HepG2 (cell line): Measurements from ENCODE around the gene TMEM151A. TPM values are rescaled to one million over a fixed set of nuclear protein-coding genes. Genes with fewer than 3 reads are reported as not detected.

Source experiments
- IKZF4 ChIP-seq: sonication (generic); formaldehyde crosslinking; IDR thresholded peaks from 2 replicates; pipeline ENCODE4 v1.5.1; 2020; ENCODE audit warnings: borderline replicate concordance, mild to moderate bottlenecking, low read depth, missing genetic modification reagents; ENCODE audit errors: not compliant biosample characterization
- ISL2 ChIP-seq: sonication (generic); formaldehyde crosslinking; IDR thresholded peaks from 2 replicates; pipeline ENCODE4 v1.5.0; 2020; ENCODE audit warnings: missing genetic modification reagents
- MXD4 ChIP-seq: IDR thresholded peaks from 2 replicates; pipeline ENCODE4 v1.6.1; 2016; ENCODE audit warnings: mild to moderate bottlenecking, missing biosample characterization, missing genetic modification reagents
- POLR2AphosphoS2 ChIP-seq: IDR thresholded peaks from 2 replicates; pipeline ENCODE4 v1.6.1; 2011; ENCODE audit warnings: low read depth, low read length, improper control_type of control experiment
- PREB ChIP-seq: sonication (generic); formaldehyde crosslinking; IDR thresholded peaks from 2 replicates; pipeline ENCODE4 v1.4.0; 2020; ENCODE audit warnings: missing genetic modification reagents
- REXO4 ChIP-seq: sonication (generic); formaldehyde crosslinking; IDR thresholded peaks from 2 replicates; pipeline ENCODE4 v1.8.0; 2022; ENCODE audit warnings: missing genetic modification reagents, mild to moderate bottlenecking, borderline replicate concordance
- SOX5 ChIP-seq: IDR thresholded peaks from 2 replicates; pipeline ENCODE4 v1.6.1; 2016; ENCODE audit warnings: borderline replicate concordance
- ZBTB10 ChIP-seq: sonication (generic); formaldehyde crosslinking; IDR thresholded peaks from 2 replicates; pipeline ENCODE4 v1.4.0; 2020; ENCODE audit warnings: missing genetic modification reagents, borderline replicate concordance
- ZFP36 ChIP-seq: fragments of 150-350 bp; IDR thresholded peaks from 2 replicates; pipeline ENCODE4 v1.6.1; 2018; ENCODE audit warnings: borderline replicate concordance, low read length, low read depth; ENCODE audit not compliant: partially characterized antibody
- ZHX2 ChIP-seq, 2 experiments: sonication (generic) in 1 of 2; formaldehyde crosslinking in 1 of 2; IDR thresholded peaks; 2 replicates each; pipeline versions ENCODE4 v1.6.1 to v1.9.0; 2014 to 2022; ENCODE audit warnings: antibody characterized with exemption in 1 of 2, borderline replicate concordance in 1 of 2, inconsistent platforms in 1 of 2, low read depth in 1 of 2, missing genetic modification reagents in 1 of 2
- ZNF350 ChIP-seq: sonication (generic); formaldehyde crosslinking; IDR thresholded peaks from 2 replicates; pipeline ENCODE4 v1.4.0; 2020; ENCODE audit warnings: mild to moderate bottlenecking, low read depth, missing genetic modification reagents, borderline replicate concordance
- ZNF503 ChIP-seq: sonication (generic); formaldehyde crosslinking; IDR thresholded peaks from 2 replicates; pipeline ENCODE4 v1.4.0; 2020; ENCODE audit warnings: missing genetic modification reagents
- ZNF724P ChIP-seq: sonication (generic); formaldehyde crosslinking; IDR thresholded peaks from 2 replicates; pipeline ENCODE4 v1.8.0; 2022; ENCODE audit warnings: missing genetic modification reagents, borderline replicate concordance
- ZNF83 ChIP-seq: sonication (generic); formaldehyde crosslinking; IDR thresholded peaks from 2 replicates; pipeline ENCODE4 v1.4.0; 2020; ENCODE audit warnings: missing genetic modification reagents, mild to moderate bottlenecking, borderline replicate concordance
- ZSCAN12 ChIP-seq: sonication (generic); formaldehyde crosslinking; IDR thresholded peaks from 2 replicates; pipeline ENCODE4 v1.9.0; 2021; ENCODE audit warnings: mild to moderate bottlenecking, missing genetic modification reagents
- polyA plus RNA-seq, 8 experiments: library from polyadenylated mRNA; depleted of rRNA in 3 of 8; stranded (reverse) in 7 of 8; unstranded in 1 of 8; fragments of >200 nt; fragmentation: Illumina TruSeq in 4 of 8; extraction: Trizol in 4 of 8; gene quantifications; 2 replicates each; pipeline versions ENCODE4 v1.2.1 to v1.2.3, GENCODE V29; 2011 to 2016; ENCODE audit warnings: low read depth in 4 of 8, missing spikeins in 1 of 8, mixed read lengths in 1 of 8; ENCODE audit not compliant: insufficient read depth in 1 of 8
- total RNA-seq, 5 experiments: library from RNA; depleted of rRNA; stranded (reverse); fragments of >200 nt; fragmentation: Illumina TruSeq; extraction: Trizol; gene quantifications; 2 replicates each; pipeline ENCODE4 v1.2.3, GENCODE V29; 2016; ENCODE audit warnings: low read depth in 1 of 5

Gene TMEM151A
- total and polyA plus RNA-seq, 2 of the 13 experiments (the other 11 are each of a cell fraction or from before 2014, with no cell fraction given) = 0.18 to 0.33 TPM

GRCh38 chr11:66328302-66329144 is 36.8 kb downstream of the TMEM151A start (continued):
- 0 out of 2 replicates have a peak, but pooled peaks have one; percentile 40 for TF ChIP-seq ZHX2 (IDR thresholded peaks at IDR 0.05; ENCODE audit: low read depth)
- TF ChIP-seq ZHX2 (CRISPR knock-in tag; IDR thresholded peaks at IDR 0.05; ENCODE audit: borderline replicate concordance) = no peak
- TF ChIP-seq SOX5 (CRISPR knock-in tag) = peak; percentile 56; the same call in 1 of the 2 replicates
- peak; percentile 92 for TF ChIP-seq MXD4 (CRISPR knock-in tag)
- no peak for TF ChIP-seq ZBTB10 (CRISPR knock-in tag)
- TF ChIP-seq ZNF503 (CRISPR knock-in tag) = no peak
- TF ChIP-seq ZNF83 = no peak
- no peak for TF ChIP-seq ZSCAN12 (CRISPR knock-in tag)
- no peak for TF ChIP-seq ZFP36
- no peak for TF ChIP-seq REXO4 (CRISPR knock-in tag)
- TF ChIP-seq POLR2AphosphoS2 = no peak
- no peak for TF ChIP-seq IKZF4 (CRISPR knock-in tag)
- no peak for TF ChIP-seq PREB
- 0 out of 2 replicates have a peak, but pooled peaks have one; percentile 49 for TF ChIP-seq ISL2 (CRISPR knock-in tag)
- peak; percentile 81 for TF ChIP-seq ZNF350 (CRISPR knock-in tag)
- TF ChIP-seq ZNF724P (CRISPR knock-in tag) = no peak
